ENCODE measurements around the gene NECTIN4. TPM values are rescaled to one million over a fixed set of nuclear protein-coding genes. Genes with fewer than 3 reads are reported as not detected.

Gene NECTIN4
- total and polyA plus RNA-seq, 2 experiments from 2014 or later = 5.9 to 8.5 TPM

- Histone ChIP-seq H3K9me2 (replicated peaks; ENCODE audit: insufficient read depth) (no peaks in the 10 kb centered on the region), H3K27me3 (no peaks in the 10 kb centered on the region), H3K79me2 (peaks cover 74% of the 10 kb centered on the region), H3K27ac (peak overlapping the region; percentile 93), H3K4me3 (peak overlapping the region; percentile 43), H3K9me3 (ENCODE audit: low read depth) (no peaks in the 10 kb centered on the region), H2AFZ (peak overlapping the region; percentile 46), H3K4me1 (ENCODE audit: insufficient read depth) (peaks cover 16% of the 10 kb centered on the region), H4K20me1 (ENCODE audit: insufficient read depth, poor library complexity, severe bottlenecking) (peaks cover 5% of the 10 kb centered on the region), H3K36me3 (replicated peaks; ENCODE audit: insufficient read depth, low read depth) (no peaks in the 10 kb centered on the region), H3K4me2 (peak overlapping the region; percentile 81)
- DNase-seq (ENCODE audit: low spot score) = no peak
- WGBS (ENCODE audit: low lambda C conversion rate, missing lambda C conversion rate) = 2% methylated on average over 11 of the region's 11 CpGs
- no peak for TF ChIP-seq EZH2 (IDR thresholded peaks at IDR 0.05; ENCODE audit: borderline replicate concordance)
- TF ChIP-seq CTCF (IDR thresholded peaks at IDR 0.05; ENCODE audit: poor library complexity) = no peak
- TF ChIP-seq EZH2phosphoT487 (IDR thresholded peaks at IDR 0.05; ENCODE audit: low read depth, severe bottlenecking, unreplicated experiment) = no peak
These were observed 43.9 kb upstream of the NECTIN4 start for GRCh38 chr1:161133220-161133740.

DNA sequence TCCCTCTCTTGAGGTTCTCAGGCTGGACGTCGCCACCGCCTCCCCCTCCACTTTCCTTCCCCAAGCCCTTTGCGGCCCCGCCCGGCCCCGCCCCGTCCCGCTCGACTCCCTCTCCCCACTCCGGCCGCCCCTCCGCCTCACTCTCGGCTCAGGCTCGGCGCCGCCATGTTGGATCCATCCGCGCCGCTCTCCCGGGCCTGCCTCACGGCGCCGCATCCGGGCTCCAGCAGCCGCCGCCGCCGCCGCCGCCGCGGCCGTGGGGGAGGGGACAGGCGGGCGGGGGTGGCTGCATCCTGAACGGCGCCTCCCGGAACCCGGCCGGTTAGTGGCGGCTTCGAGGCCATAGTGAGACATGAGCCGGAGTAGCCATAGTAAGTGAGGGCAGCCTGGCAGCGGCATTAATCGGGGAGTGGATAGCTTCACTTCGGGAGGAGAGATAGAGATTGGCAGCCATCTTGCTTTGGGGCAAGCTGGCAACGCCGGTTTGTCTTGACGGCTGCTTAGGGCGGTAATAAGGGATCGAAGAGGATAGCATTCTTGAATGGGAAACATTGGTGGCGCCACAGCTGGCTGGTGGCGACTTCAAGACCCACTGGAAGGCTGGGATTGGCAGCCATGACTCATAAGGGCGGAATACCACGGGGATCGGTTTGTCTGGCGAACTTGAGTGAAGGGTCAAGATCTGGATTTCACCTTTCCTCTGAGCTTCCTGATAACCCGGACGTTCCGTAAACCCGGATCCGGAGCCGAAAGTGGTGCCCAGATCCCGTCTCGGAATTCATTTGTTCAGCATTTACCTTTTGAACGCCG, 43.3 kb upstream of the NECTIN4 start, which contains the start of gene DEDD:
TSS of gene DEDD (minus strand) at position 258 of the 810 bp plus-strand sequence. CDS start 8,205 bp downstream, outside the sequence.
- peak; percentile 96 for DNase-seq (ENCODE audit: low spot score)
- no peaks in the 10 kb centered on the region for H3K27me3 ChIP-seq
- peaks cover 16% of the 10 kb centered on the region for H3K4me1 ChIP-seq (ENCODE audit: insufficient read depth)
- TF ChIP-seq EZH2phosphoT487 (IDR thresholded peaks at IDR 0.05; ENCODE audit: low read depth, severe bottlenecking, unreplicated experiment) = no peak
- TF ChIP-seq EZH2 (IDR thresholded peaks at IDR 0.05; ENCODE audit: borderline replicate concordance) = no peak
- no peak for TF ChIP-seq CTCF (IDR thresholded peaks at IDR 0.05; ENCODE audit: poor library complexity)
- H3K79me2 ChIP-seq = peaks cover 80% of the 10 kb centered on the region
- no peaks in the 10 kb centered on the region for H3K9me2 ChIP-seq (replicated peaks; ENCODE audit: insufficient read depth)
- H3K27ac ChIP-seq = peak within 1 kb of the TSS; percentile 93
- peak within 1 kb of the TSS; percentile 61 for H2AFZ ChIP-seq
- H3K4me2 ChIP-seq = peak within 1 kb of the TSS; percentile 93
- WGBS (ENCODE audit: low lambda C conversion rate, missing lambda C conversion rate) = under 1% methylated on average over 41 of the region's 68 CpGs
- H3K9me3 ChIP-seq (ENCODE audit: low read depth) = no peaks in the 10 kb centered on the region
- H3K36me3 ChIP-seq (replicated peaks; ENCODE audit: insufficient read depth, low read depth) = no peaks in the 10 kb centered on the region
- H3K4me3 ChIP-seq = peak within 1 kb of the TSS; percentile 46
- peaks cover 5% of the 10 kb centered on the region for H4K20me1 ChIP-seq (ENCODE audit: insufficient read depth, poor library complexity, severe bottlenecking)

DNA sequence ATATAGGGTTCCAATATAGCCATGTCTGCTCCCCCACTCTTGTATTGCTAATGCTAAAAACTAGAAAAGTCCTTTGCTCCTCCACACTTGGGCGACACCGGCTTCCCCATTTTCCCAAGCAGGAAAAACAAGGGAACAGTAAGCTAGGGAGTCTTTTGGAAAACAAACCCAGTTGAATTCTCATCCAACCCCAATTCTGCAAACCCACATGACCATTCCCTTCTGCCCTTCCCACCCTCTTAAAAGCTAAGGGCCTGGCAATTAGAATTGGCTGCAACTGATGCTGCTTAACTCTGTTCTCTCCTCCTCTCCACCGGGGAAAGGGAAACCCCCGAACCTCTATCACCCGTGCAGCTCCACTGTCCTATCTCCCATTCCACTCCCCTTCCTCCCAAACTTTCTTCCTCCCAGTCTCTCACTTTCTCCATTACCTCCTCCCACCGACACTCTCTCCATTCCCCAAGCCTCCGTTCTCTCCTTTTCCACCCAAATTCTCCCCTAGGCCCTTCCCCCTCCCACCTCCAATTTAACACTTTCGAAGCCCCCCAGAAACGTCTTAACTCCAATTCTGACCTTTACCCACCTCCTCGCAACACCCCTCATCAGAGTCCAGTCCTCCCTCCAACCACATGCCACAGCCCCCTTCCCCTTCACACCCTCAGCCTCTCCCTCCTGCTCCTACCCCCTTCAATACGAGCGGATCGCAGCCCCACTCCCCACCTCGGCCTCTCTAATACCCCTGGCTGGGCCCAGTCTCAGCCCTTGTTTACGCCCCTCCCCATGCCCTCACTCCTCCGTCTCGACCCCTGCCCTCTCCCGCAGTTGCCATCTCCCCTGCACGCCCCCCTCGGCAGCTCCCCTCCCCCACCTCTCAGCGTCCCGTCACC, 42.4 kb upstream of the NECTIN4 start:
- Histone ChIP-seq H3K4me1 (ENCODE audit: insufficient read depth) (peaks cover 16% of the 10 kb centered on the region), H3K27me3 (no peaks in the 10 kb centered on the region), H3K9me2 (replicated peaks; ENCODE audit: insufficient read depth) (no peaks in the 10 kb centered on the region), H3K27ac (peak overlapping the region; percentile 93), H3K9me3 (ENCODE audit: low read depth) (no peaks in the 10 kb centered on the region), H2AFZ (peak overlapping the region; percentile 61), H3K36me3 (replicated peaks; ENCODE audit: insufficient read depth, low read depth) (no peaks in the 10 kb centered on the region), H4K20me1 (ENCODE audit: insufficient read depth, poor library complexity, severe bottlenecking) (peaks cover 5% of the 10 kb centered on the region), H3K4me2 (peak overlapping the region; percentile 93), H3K79me2 (peaks cover 87% of the 10 kb centered on the region), H3K4me3 (peak overlapping the region; percentile 46)
- peak; percentile 44 for DNase-seq (ENCODE audit: low spot score)
- TF ChIP-seq CTCF (IDR thresholded peaks at IDR 0.05; ENCODE audit: poor library complexity) = no peak
- no peak for TF ChIP-seq EZH2 (IDR thresholded peaks at IDR 0.05; ENCODE audit: borderline replicate concordance)
- no peak for TF ChIP-seq EZH2phosphoT487 (IDR thresholded peaks at IDR 0.05; ENCODE audit: low read depth, severe bottlenecking, unreplicated experiment)
- WGBS (ENCODE audit: low lambda C conversion rate, missing lambda C conversion rate) = 6% methylated on average over 7 of the region's 22 CpGs

All from hepatocyte (in vitro differentiated cells).